Fibroblast of lung (primary cell): ENCODE results near the gene TMEM135. TPM values are rescaled to one million over a fixed set of nuclear protein-coding genes. Genes with fewer than 3 reads are reported as not detected.

Source experiments
- DNase-seq, 2 donors: peaks; one replicate each; pipeline versions ENCODE4 v3.0.0 to v3.0.0-alpha.2; 2010; ENCODE audit warnings: low read depth in 2 of 2
- H2AFZ ChIP-seq: 2 replicates; pipeline ENCODE4 v1.5.1; 2012; ENCODE audit warnings: low read length, control low read depth, inconsistent platforms
- H3K27ac ChIP-seq: 2 replicates; pipeline ENCODE4 v1.5.1; 2011; ENCODE audit warnings: low read length, control low read depth; ENCODE audit not compliant: insufficient read depth
- H3K27me3 ChIP-seq: 2 replicates; pipeline ENCODE4 v1.5.1; 2011; ENCODE audit warnings: mild to moderate bottlenecking, low read length; ENCODE audit not compliant: control insufficient read depth, insufficient read depth
- H3K36me3 ChIP-seq: 2 replicates; pipeline ENCODE4 v1.5.1; 2011; ENCODE audit warnings: low read length; ENCODE audit not compliant: control insufficient read depth, insufficient read depth
- H3K4me1 ChIP-seq: 2 replicates; pipeline ENCODE4 v1.5.1; 2011; ENCODE audit warnings: low read length; ENCODE audit not compliant: control insufficient read depth, insufficient read depth; ENCODE audit errors: extremely low read depth
- H3K4me2 ChIP-seq: 2 replicates; pipeline ENCODE4 v1.5.1; 2011; ENCODE audit warnings: low read length, control low read depth; ENCODE audit not compliant: insufficient read depth; ENCODE audit errors: extremely low read depth
- H3K4me3 ChIP-seq, 4 experiments: fragments of 200-600 bp in 1 of 4; sonication (generic) in 1 of 4; replicated peaks in 1 of 4; 2 replicates each; pipeline ENCODE4 v1.5.1; 2011 to 2016; ENCODE audit warnings: low read length in 4 of 4, low read depth in 3 of 4, mild to moderate bottlenecking in 3 of 4, control low read depth in 2 of 4, inconsistent platforms in 1 of 4, mixed read lengths in 1 of 4; ENCODE audit not compliant: insufficient read depth in 1 of 4; ENCODE audit errors: control extremely low read depth in 1 of 4
- H3K79me2 ChIP-seq: 2 replicates; pipeline ENCODE4 v1.5.1; 2012; ENCODE audit warnings: mild to moderate bottlenecking, low read length, inconsistent platforms; ENCODE audit not compliant: control insufficient read depth, insufficient read depth
- H3K9ac ChIP-seq: 2 replicates; pipeline ENCODE4 v1.5.1; 2011; ENCODE audit warnings: mild to moderate bottlenecking, low read length, control low read depth; ENCODE audit not compliant: insufficient read depth
- H3K9me3 ChIP-seq: 2 replicates; pipeline ENCODE4 v1.5.1; 2012; ENCODE audit warnings: low read depth, low read length; ENCODE audit not compliant: control insufficient read depth, insufficient read depth
- H4K20me1 ChIP-seq: 2 replicates; pipeline ENCODE4 v1.5.1; 2011; ENCODE audit warnings: low read length; ENCODE audit not compliant: control insufficient read depth, insufficient read depth; ENCODE audit errors: extremely low read depth
- CTCF ChIP-seq, 2 donors: IDR thresholded peaks in 1 of 2; conservative IDR thresholded peaks in 1 of 2; 1 replicate in 1 of 2; 2 replicates in 1 of 2; pipeline ENCODE4 v1.5.1; 2011 to 2012; ENCODE audit warnings: low read length in 2 of 2, control low read depth in 1 of 2, inconsistent platforms in 1 of 2, low read depth in 1 of 2, mild to moderate bottlenecking in 1 of 2
- EZH2 ChIP-seq: IDR thresholded peaks from 2 replicates; pipeline ENCODE4 v1.5.1; 2012; ENCODE audit warnings: low read length, control low read depth, mild to moderate bottlenecking; ENCODE audit errors: missing control alignments
- polyA plus RNA-seq, 2 donors: library from polyadenylated mRNA; depleted of rRNA in 1 of 2; stranded (reverse) in 1 of 2; unstranded in 1 of 2; fragments of >200 nt; gene quantifications; 2 replicates each; pipeline ENCODE4 v1.2.1, GENCODE V29; 2011 to 2012; ENCODE audit warnings: missing spikeins in 1 of 2
- total RNA-seq: library from RNA; depleted of rRNA; stranded (reverse); fragments of >200 nt; gene quantifications from 2 replicates; pipeline ENCODE4 v1.2.1, GENCODE V29; 2014

The TMEM135 gene
- total and polyA plus RNA-seq, 2 donors (not counting 1 experiment from before 2014, with no cell fraction given), result 17.3 to 20.6 TPM

- H4K20me1 ChIP-seq, result no peaks in the 10 kb centered on the region
- H3K9ac ChIP-seq, result no peak overlapping the region
- TF ChIP-seq EZH2 (no peak), CTCF (conservative IDR thresholded peaks at IDR 0.05 in 1 of 2, IDR thresholded peaks at IDR 0.05 in 1 of 2; ENCODE audit: low read depth in 1 of 2, low read length in 2 of 2) (no peak)
- H3K27me3 ChIP-seq, result no peaks in the 10 kb centered on the region
- no peaks in the 10 kb centered on the region for H3K36me3 ChIP-seq
- H3K4me3 ChIP-seq, result no peak overlapping the region
- H3K79me2 ChIP-seq, result no peaks in the 10 kb centered on the region
- no peak overlapping the region for H3K4me2 ChIP-seq
- H3K4me1 ChIP-seq, result no peaks in the 10 kb centered on the region
- DNase-seq, result no peak
- H2AFZ ChIP-seq, result no peak overlapping the region
- no peak overlapping the region for H3K27ac ChIP-seq
- H3K9me3 ChIP-seq, result no peaks in the 10 kb centered on the region
Measured at GRCh38 chr11:87031433-87032170, 6.1 kb upstream of the TMEM135 start.

GRCh38 chr11:87033561-87033960 lies 4.2 kb upstream of the TMEM135 start:
- no peak overlapping the region for H3K9ac ChIP-seq
- H3K9me3 ChIP-seq, result no peaks in the 10 kb centered on the region
- no peak overlapping the region for H3K27ac ChIP-seq
- no peak overlapping the region for H3K4me3 ChIP-seq
- H3K79me2 ChIP-seq, result peaks cover 1% of the 10 kb centered on the region
- H3K27me3 ChIP-seq, result no peaks in the 10 kb centered on the region
- TF ChIP-seq CTCF (conservative IDR thresholded peaks at IDR 0.05 in 1 of 2, IDR thresholded peaks at IDR 0.05 in 1 of 2; ENCODE audit: low read depth in 1 of 2, low read length in 2 of 2) (no peak), EZH2 (no peak)
- DNase-seq, result no peak
- H3K36me3 ChIP-seq, result no peaks in the 10 kb centered on the region
- no peak overlapping the region for H2AFZ ChIP-seq
- H4K20me1 ChIP-seq, result no peaks in the 10 kb centered on the region
- peaks cover 2% of the 10 kb centered on the region for H3K4me1 ChIP-seq
- H3K4me2 ChIP-seq, result no peak overlapping the region

- Histone ChIP-seq H3K79me2 (peaks cover 20% of the 10 kb centered on the region), H2AFZ (no peak overlapping the region), H3K27ac (no peak overlapping the region), H3K4me2 (no peak overlapping the region), H3K4me3 (no peak overlapping the region), H3K9me3 (no peaks in the 10 kb centered on the region), H3K36me3 (no peaks in the 10 kb centered on the region), H3K9ac (no peak overlapping the region), H3K4me1 (peaks cover 2% of the 10 kb centered on the region), H4K20me1 (no peaks in the 10 kb centered on the region), H3K27me3 (no peaks in the 10 kb centered on the region)
- no peak for DNase-seq
- TF ChIP-seq EZH2 (no peak), CTCF (conservative IDR thresholded peaks at IDR 0.05 in 1 of 2, IDR thresholded peaks at IDR 0.05 in 1 of 2; ENCODE audit: low read depth in 1 of 2, low read length in 2 of 2) (no peak)
Measured at GRCh38 chr11:87035976-87036583, 1.7 kb upstream of the TMEM135 start.
